COLO668 (cell line): ENCODE measurements around the gene PCBP4.

Experiments used
- DNase-seq: peaks from one replicate; lab custom pipeline; 2025; ENCODE audit not compliant: unreplicated experiment; lab: John Stamatoyannopoulos, UW

The PCBP4 gene

DNA sequence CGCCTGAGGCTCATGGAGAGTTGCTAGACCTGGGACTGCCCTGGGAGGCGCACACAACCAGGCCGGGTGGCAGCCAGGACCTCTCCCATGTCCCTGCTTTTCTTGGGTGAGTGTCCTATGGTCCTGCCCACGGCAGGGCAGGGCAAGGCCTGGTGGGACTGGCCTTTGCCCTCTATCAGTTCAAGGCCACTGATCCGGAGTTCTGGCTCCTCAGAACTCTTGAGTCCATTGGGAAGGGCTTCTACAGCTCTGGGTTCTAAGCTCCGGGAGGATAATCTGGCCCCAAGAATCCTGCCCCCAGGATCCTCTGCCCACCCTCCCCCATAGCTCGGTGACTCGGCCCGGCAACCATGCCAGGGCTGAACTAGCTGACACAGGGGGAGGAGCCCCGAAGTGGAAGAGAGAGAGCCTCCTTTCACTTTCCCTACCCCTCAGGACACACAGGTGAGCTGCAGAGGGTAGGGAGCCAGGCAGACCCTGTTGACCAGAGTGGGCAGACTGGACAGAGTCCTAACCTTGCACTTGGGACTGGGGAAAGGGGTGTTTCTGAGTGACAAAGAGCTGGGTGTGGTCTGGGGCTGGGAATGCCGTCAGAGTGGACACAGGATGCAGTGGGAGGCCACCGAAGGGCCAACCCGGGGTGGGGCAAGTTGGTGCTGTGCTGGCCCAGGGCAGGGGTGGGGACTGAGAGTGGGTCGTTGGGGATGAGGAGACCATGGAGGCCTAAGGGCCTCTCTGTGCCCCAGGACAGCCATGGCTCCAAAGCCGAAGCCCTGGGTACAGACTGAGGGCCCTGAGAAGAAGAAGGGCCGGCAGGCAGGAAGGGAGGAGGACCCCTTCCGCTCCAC, 24.4 kb downstream of the PCBP4 start:
- peak; percentile 29 for DNase-seq

DNA sequence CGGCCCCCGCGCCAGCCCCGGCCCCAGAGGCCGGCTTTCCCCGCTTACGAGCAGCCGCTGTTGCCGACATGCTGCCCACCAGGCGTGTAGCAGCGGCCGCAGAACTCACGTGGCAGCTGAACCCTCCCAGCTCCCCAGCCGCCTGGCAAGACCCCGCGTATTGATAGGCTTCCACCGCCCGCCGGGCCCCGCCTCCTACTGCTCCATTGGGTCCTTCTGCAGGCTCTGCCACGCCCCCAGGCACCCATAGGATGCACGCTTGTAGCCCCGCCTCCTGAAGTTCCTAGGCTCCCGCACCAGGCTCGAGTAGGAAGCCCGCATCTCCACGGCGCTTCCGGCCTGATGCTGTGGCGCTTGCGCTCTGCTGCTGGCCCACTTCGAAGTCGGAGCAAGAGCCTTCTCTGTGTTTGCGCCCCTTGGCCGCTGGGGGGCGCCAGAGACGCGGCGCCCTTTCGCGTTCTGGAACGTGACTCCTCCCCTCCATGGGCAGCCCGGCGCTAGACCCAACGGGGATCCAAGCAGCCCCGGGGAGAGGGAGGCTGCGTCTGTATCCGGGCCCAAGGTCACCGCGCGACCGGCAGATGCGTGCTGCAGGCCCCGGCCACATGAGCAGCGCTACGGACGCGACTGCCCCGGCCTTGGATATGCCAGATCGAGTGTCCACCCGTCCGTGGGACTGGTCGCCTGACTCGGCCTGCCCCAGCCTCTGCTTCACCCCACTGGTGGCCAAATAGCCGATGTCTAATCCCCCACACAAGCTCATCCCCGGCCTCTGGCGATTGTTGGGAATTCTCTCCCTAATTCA, 25.3 kb downstream of the PCBP4 start, which contains the start of the genes PARP3 and RRP9:
Gene PARP3, plus strand, starts transcription at position 566 of the 805 bp plus-strand sequence. CDS start 993 bp downstream, outside the sequence.
Gene RRP9, minus strand, starts transcription at position 107 of the 805 bp plus-strand sequence. Its CDS starts 37 bp downstream, at position 70.
- DNase-seq: peak; percentile 99

DNA sequence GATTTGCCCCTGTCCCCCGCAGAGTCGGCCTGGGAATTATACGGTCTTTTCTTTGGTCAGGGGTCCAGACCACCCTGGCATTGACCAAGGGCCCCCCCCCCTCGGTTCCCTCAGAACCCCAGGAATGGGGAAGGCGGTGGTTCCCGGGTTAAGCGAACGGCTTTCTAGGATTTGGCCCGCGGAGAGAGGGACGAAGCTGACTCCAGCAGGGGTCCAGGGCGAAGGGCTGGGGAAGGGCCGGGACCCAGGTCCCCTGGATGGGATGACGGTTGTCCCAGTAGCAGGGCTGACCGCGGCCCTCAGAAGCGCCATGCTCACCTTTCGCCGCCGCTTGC, 25.8 kb downstream of the PCBP4 start:
- no peak for DNase-seq

DNA sequence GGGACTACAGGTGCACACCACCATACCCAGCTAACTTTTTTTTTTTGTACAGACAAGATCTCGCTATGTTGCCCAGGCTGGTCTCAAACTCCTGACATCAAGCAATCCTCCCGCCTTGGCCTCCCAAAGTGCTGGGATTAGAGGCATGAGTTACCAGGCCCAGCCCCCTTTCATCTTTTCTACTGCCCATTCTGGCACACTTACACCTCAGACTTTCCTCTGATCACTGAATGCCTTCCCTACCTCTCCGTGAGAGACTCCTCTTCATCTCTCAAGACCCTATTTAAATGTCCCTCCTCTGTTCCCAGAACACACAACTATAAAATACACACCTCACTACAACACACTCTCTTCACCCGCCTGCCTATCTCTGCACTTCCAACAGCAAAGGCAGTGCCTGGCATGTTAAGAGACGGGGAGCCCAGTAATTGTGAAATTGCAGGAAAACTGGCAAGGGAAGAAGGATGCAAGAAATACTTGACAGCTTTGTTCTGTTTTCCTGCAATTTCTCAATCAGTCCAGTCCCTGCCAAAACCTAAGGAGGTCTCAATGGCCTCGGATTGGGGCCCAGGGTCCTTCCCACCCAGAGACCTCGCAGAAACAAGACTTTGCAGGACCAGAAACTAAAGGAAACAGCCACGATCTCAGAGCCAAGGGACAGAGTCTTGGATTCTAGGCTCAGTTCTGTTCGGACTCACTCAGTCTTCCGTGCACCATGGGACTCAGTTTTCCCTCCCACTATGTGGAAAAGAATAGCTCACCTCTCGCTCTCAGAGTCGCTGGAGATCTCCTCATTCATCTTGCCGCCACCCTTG, 26.4 kb downstream of the PCBP4 start:
- DNase-seq: no peak

DNA sequence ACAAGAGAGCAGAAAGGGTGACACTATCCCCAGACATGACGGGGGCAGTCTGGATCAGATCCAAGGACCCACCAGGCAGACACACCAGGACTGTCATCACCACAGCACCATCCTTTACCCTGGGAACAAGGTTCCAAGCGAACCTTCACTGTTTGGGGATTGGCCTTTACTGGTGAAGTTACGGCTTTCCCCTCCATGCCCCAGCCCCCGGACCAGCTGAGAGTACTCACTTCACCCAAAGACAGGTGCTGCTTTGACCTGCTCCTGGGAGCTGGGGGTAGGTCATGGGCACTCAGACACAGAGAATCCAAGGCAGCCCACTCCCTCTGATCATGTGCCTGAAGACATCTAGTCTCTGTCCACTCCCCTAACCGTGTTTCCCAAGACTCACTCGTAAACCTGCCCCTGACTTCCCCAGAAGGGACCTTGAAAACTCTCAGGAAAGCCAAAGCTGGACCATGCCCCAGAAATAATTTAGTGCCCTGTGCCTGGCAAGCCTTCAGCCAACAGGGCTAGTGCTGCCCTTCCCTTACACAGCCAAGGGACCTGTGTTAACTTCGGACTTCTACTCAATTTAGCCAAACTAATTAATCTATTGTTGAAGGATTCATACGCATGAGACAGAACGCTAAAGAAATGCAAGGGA, 28.4 kb downstream of the PCBP4 start:
- DNase-seq: no peak

DNA sequence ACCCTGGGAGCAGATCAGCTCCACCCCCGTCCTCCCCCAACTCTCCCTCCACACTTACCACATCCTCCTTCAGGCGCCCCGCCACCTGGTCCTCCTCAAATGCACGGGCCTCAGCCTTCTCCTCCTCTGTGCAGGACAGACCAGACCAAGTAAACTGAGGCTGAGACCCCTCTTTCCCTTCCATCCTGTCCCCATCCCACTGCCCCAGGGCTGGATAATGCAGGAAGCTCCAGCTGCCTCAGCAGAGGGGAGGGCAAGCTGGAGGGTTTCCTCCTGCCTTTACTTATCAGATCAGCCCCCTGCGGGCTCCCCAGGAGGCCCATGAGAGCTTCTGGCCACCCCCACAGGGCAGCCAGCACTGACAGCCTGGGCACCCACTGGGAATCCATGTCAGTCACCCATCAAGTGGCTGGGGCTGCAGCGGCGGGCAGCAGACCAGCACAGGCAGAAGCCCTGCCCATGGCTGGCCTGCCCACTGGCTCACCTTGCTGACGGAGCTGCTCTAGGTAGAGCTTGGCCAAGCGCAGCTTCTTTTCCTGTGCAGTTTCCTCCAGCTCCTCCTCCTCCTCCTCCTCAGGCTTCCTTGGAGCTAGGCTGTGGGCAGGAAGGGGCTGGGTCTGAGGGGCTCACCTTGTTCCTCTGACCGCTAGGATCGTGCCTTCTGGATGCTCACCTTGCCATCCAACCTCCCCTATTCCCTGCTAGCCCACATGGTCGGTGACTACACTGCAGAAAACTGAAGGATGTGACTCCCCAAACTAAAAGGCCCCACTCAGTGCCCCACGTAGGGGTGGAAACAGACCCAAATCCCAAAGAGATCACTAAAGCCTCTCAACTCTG, 29.4 kb downstream of the PCBP4 start:
- no peak for DNase-seq

DNA sequence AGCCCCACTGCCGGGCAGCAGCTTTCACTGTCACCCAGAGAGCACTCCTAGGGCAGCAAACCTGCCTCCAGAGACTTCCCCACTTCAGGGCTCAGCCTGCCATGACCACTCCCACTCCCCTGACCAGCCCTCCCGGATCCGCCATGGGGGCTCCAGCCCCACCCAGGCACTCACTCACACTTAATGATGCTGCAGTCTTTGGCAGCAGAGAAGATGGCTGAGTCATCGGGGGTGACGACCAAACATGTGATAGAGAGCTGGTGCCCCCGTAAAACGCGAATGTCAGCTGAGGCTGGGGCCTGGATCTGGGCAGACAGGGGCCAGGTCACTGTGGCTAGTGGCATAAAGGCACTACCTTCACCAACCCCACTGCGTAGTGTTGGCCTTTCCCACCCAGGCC, 30.2 kb downstream of the PCBP4 start:
- no peak for DNase-seq

DNA sequence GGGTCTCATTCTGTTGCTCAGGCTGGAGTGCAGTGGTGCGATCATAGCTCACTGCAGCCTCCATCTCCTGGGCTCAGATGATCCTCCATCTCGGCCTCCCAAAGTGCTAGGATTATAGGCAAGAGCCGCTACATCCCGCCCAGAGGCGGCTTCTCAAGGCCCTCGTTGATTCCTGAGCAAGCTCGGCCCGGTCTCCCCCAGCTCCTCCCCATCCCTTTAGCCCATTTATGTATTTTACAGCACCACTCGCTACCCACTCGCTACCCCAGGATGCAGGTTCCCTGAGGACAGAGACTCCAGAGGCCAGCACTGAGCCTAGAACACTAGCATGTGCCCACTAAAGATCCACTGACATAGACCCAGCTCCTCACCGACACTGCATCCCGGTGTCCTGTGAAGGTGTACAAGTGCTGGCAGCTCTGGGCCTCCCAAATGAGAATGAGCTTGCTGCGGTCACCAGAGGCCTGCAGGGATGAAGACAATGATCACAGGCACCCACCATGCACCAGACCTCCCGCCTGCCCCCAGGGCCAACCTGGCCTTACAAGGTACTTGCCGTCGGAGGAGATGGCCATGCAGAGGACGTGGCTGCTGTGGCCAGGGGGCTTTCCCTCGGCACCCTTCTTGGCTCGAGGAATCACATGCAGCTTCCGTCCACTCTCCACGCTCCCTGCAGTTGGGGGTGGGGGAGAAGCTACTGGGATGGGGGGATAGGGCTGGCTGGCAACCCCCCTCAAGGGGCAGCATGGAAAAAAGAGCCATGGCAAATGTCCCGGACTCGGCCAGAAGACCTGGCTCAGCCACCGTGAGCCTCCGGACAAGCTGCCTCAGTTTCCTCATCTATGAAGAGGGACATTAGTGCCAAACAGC, 31.1 kb downstream of the PCBP4 start:
- no peak for DNase-seq

DNA sequence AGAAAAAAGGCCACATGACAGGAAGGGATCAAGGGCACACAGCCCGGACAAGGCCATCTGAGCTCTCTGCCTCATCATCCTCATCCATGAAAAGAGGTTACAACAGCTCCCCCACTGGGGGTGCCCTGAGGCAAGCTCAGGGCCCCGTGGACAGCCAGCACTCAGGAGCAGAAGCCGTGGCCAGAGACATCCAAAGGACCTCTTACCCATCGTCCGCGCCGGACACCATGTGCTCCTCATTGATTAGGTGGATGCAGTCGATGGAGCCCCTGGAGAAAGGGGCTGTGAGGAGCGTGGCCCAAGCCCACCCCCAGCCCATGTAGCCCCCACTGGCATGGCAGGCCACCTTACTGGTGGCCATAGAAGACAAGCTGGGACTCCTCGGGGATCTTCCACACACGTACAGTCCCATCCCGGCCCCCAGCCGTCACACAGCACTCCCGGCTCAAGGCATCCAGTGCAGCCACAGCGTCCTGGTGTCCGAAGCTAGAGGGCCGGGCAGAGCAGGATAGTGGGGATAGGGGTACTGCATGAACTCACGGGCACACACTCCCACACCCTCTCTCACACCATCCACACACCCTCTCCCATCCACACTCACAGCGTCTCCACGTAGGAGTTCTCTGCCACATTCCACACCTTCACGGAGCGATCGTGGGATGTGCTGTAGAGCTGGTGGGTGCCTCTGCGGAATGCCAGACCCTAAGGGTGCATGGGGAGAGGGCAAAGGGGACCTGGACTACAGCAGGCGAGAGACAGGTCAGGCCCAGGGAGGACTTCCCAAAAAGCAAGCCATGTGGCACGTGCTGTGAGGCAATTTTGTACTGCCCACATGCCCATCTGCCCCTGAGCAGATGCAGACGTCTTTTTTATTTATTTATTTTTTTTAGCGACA, 32.0 kb downstream of the PCBP4 start:
- DNase-seq: no peak

DNA sequence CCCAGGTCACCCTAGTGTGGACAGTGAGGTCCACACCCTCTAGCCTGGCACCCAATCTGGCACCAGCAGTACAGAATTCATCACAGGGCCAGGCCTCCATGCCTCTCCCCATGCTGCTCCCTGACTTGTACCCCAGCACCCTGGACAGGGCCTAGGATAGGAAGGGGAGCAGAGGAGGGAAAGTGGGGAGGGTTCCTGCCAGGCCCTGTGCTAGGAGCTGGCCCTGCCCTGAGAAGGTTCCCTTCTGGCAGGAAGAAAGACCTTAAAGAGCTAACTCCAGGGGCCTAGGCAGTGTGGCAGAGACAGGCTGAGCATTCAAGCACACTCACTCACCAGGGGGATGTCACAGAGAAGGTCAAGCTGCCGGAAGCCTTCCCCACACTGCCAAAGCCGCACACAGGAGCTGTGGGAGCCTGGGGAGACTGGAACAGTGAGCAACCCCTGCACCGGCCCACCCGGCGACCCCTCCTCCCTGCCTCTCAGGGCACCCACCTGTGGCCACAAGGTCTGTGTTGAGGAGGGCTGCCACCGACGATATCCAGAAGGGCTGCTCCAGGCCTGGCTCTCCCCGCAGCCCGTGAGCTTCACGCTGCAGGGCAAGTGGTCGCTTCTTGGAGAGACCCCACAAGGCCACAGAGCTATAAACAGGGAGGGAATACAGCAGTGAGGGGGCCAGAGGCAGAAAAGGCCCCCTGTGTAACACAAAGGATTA, 33.0 kb downstream of the PCBP4 start:
- no peak for DNase-seq

DNA sequence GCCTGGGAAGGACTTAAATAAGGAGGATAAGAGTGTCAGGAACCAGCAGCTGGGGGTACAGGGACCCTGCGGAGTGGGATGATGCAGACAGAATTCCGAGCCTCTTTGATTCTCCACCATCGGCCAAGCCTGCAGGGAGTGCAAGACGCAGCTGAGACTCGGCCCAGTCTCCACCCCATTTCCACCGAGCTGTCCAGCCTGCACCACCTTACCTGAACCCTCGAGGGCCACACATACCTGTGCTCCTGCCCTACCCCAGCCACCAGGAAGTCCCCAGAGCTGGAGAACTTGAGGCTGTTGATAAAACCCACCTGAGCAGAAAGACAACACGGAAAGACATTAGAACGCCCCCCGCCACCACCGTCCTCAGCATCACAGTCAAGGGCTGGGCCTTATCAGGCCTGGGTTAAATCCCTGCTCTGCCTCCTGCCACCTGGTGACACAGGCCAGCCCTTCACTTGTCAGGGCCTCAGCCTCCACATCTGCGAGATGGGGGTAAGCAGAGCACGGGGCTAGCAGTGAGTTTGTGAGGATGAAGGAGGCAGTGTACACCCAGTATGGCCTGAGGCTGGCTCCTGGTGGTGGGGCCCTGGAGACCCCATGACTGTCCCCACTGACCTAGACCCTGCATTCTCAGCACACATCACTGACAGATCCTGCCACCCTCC, 33.6 kb downstream of the PCBP4 start:
- DNase-seq: no peak

DNA sequence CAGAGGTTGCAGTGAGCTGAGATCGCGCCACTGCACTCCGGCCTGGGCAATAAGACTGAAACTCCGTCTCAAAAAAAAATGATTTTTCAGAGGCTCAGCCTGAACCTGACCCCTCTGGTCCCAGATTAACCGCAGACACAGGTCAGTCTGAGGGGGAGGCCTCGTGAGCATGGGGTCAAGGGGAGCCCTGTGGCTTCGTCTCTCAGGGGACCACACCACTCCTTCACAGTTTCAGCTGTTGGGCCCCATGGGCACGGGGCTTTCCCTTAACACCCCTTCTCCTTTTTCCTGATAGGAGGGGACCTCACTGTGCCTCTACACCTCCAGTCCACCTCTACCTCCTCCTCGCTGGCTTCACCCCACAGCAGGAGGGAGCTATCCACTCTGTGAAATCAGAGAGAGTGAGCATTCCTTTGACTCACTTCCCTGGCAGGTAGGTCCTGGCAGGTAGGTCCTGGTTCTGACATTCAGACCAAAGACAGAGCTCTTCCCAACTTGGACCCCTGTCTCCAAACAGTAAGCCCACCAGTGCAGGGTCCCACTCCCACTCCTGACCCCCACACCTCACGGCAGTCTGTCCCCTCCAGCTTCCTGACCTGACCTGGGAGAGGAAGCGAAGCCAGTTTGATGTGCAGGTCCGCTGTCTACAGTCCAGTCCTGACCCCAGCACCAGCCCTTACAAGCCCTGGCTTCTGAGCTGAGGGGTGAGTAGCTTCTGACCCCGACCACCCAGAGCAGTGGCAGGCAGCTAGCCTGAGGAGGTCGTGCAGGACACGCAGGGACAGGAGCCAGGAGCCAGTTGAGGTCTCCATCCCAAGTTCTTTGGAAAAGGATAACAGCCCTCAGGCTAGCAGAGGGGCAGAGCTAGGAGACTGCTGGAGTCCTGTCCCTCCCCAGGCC, 34.5 kb downstream of the PCBP4 start:
- DNase-seq: no peak

DNA sequence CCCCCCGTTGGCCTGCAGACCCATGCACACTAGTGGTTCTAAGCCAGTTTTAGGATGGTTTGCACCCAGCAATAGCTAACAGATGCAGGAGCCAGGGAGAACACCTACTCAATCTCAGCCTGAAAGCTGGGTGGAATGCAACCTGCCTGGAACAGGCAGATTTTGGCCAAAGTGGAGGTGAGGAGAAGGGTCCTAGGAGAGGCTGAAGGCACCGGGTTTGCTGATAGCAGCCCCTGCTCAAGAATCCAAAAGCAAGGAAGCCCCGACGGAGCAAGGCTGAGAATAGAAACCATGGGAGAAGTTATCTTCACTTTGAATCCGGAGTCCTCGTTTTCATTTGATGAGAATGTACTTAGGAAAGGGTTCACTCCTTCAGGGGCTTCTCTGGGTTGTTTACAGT, 35.5 kb downstream of the PCBP4 start:
- DNase-seq: no peak

DNA sequence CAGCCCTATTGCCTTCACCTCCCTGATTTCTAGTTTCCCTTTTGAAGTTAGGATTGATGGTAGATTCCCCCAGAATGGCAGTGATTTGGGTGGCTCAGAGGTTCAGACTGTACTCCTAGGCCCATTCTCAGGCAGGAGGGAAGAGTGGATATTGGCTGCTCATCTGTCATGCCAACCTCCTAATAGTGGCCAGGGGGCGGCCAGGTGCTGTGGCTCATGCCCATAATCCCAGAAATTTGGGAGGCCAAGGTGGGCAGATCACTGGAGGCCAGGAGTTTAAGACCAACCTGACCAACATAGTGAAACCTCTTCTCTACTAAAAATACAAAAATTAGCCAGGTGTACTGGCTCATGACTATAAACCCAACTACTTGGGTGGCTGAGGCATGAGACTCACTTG, 36.8 kb downstream of the PCBP4 start:
- DNase-seq: no peak

DNA sequence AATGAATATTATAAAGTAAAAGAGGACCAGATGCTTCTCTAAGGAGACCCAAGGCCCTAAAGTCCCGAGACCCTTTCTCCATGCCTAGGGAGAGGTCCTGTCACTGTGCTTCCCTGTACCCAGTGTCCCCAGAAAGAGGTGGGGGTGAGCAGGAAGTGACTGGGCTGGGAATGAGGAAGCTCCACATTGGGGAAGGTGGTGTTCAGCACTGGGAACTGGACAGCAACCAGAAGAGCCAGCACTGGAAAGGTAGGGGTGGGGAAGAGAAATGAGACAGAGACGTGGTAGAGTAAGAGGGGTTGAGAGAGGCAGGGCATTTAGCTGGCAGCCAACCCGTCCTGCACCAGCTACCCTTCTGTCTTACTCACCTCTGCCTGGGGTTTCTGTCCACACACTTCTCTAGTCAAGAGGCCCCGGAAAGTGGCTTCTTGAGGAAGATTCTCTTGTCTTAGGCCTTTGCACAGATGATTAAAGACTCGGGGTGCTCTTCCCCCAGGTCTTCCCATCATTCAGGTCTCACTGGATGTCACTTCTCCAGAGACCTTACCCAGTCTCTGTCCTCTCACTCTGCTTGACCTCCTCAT, 37.7 kb downstream of the PCBP4 start:
- DNase-seq: no peak
